CD4-positive, alpha-beta memory T cell (primary cell): ENCODE data around the gene NNT. TPM values are rescaled to one million over a fixed set of nuclear protein-coding genes. Genes with fewer than 3 reads are reported as not detected.

ENCODE experiments used
- CTCF ChIA-PET: fragments of 350-600 bp; sonication (Branson Sonifier 250); formaldehyde crosslinking; loops from one replicate; lab custom pipeline; 2021; ENCODE audit warnings: inconsistent platforms; ENCODE audit not compliant: partially characterized antibody; lab: Charles Lee
- POLR2A ChIA-PET: fragments of 350-600 bp; sonication (Branson Sonifier 250); formaldehyde crosslinking; loops from one replicate; lab custom pipeline; 2021; ENCODE audit not compliant: partially characterized antibody; lab: Charles Lee
- DNase-seq, 5 donors: peaks; one replicate each; pipeline versions ENCODE4 v3.0.0 to v3.0.0-alpha.2; 2020 to 2022; ENCODE audit warnings: mixed read lengths in 1 of 5
- H3K27ac ChIP-seq: one replicate; pipeline ENCODE4 v1.7.0; 2013; ENCODE audit warnings: low read depth, low read length
- H3K27me3 ChIP-seq: 2 replicates; pipeline ENCODE4 v1.7.0; 2013; ENCODE audit warnings: mild to moderate bottlenecking, low read length, moderate library complexity; ENCODE audit not compliant: insufficient read depth
- H3K36me3 ChIP-seq: 2 replicates; pipeline ENCODE4 v1.7.0; 2013; ENCODE audit warnings: mild to moderate bottlenecking, low read length, moderate library complexity; ENCODE audit not compliant: insufficient read depth
- H3K4me1 ChIP-seq: 2 replicates; pipeline ENCODE4 v1.7.0; 2013; ENCODE audit warnings: mild to moderate bottlenecking, low read length, moderate library complexity; ENCODE audit not compliant: insufficient read depth
- H3K4me3 ChIP-seq, 2 donors: one replicate each; pipeline ENCODE4 v1.7.0; 2013; ENCODE audit warnings: low read length in 2 of 2, mild to moderate bottlenecking in 1 of 2
- H3K9me3 ChIP-seq, 2 donors: one replicate each; pipeline ENCODE4 v1.7.0; 2013; ENCODE audit warnings: low read length in 2 of 2, control low read depth in 1 of 2; ENCODE audit not compliant: control insufficient read depth in 1 of 2
- H3K27ac Mint-ChIP-seq, 7 donors: one replicate each; pipeline ENCODE4 v1.8.0; 2020 to 2021; ENCODE audit warnings: mixed read lengths in 7 of 7, mild to moderate bottlenecking in 6 of 7, inconsistent platforms in 3 of 7, moderate library complexity in 3 of 7
- H3K27me3 Mint-ChIP-seq, 2 donors: one replicate each; pipeline ENCODE4 v1.8.0; 2020 to 2021; ENCODE audit warnings: mixed read lengths in 2 of 2
- H3K36me3 Mint-ChIP-seq, 2 donors: one replicate each; pipeline ENCODE4 v1.8.0; 2020 to 2021; ENCODE audit warnings: mixed read lengths in 2 of 2, inconsistent platforms in 1 of 2, mild to moderate bottlenecking in 1 of 2
- H3K4me1 Mint-ChIP-seq, 4 donors: one replicate each; pipeline ENCODE4 v1.8.0; 2020 to 2021; ENCODE audit warnings: mixed read lengths in 4 of 4, mild to moderate bottlenecking in 1 of 4
- H3K4me3 Mint-ChIP-seq, 8 donors: one replicate each; pipeline ENCODE4 v1.8.0; 2020 to 2021; ENCODE audit warnings: mixed read lengths in 8 of 8, mild to moderate bottlenecking in 7 of 8, moderate library complexity in 6 of 8, inconsistent platforms in 3 of 8
- H3K9me3 Mint-ChIP-seq, 8 donors: one replicate each; pipeline ENCODE4 v1.8.0; 2020 to 2021; ENCODE audit warnings: mixed read lengths in 8 of 8, mild to moderate bottlenecking in 5 of 8, inconsistent platforms in 3 of 8, moderate library complexity in 1 of 8
- intact Hi-C: fragments of 100-400 bp; cut with micrococcal nuclease; formaldehyde crosslinking; loops from one replicate; pipeline ENCODE4 v1.15.1; 2023
- polyA plus RNA-seq, 2 donors: library from polyadenylated mRNA; unstranded; fragments of 300-500 nt; fragmentation: Illumina TruSeq; gene quantifications; one replicate each; pipeline ENCODE4 v1.2.3, GENCODE V29; 2021
- total RNA-seq, 2 experiments: library from RNA; stranded (reverse); gene quantifications; one replicate each; pipeline ENCODE4 v1.2.3, GENCODE V29; 2021

NNT gene
- total and polyA plus RNA-seq, 4 experiments from 2014 or later, result 47.0 to 74.7 (median 56.8) TPM

GRCh38 chr5:43646992-43647391, 44.0 kb downstream of the NNT start:
- Mint-ChIP-seq H3K27ac (peak overlapping the region in 1 of 7 donors; percentile 3), H3K4me3 (no peak overlapping the region), H3K4me1 (peaks cover 0 to 6% (median 4%) of the 10 kb centered on the region in 4 donors), H3K9me3 (no peaks in the 10 kb centered on the region), H3K36me3 (peaks cover 36 to 76% of the 10 kb centered on the region in 2 donors), H3K27me3 (no peaks in the 10 kb centered on the region)
- H3K4me1 ChIP-seq, result no peaks in the 10 kb centered on the region
- intact Hi-C loops, result no loop called here
- DNase-seq, result no peak
- no peaks in the 10 kb centered on the region for H3K27me3 ChIP-seq
- ChIA-PET POLR2A (no interaction called here), CTCF (interaction anchor here (1.0 to 4.5 kb wide), 2 partner anchors 16 to 738 kb away, joined by 3 to 27 read pairs; no protein-coding TSS in a partner anchor)
- H3K36me3 ChIP-seq, result peaks cover 33% of the 10 kb centered on the region
- no peak overlapping the region for H3K27ac ChIP-seq
- no peak overlapping the region for H3K4me3 ChIP-seq
- no peaks in the 10 kb centered on the region for H3K9me3 ChIP-seq

- Histone ChIP-seq H3K27me3 (no peaks in the 10 kb centered on the region), H3K9me3 (no peaks in the 10 kb centered on the region), H3K36me3 (peaks cover 39% of the 10 kb centered on the region), H3K4me3 (no peak overlapping the region), H3K27ac (no peak overlapping the region), H3K4me1 (no peaks in the 10 kb centered on the region)
- intact Hi-C loops, result no loop called here
- ChIA-PET POLR2A (no interaction called here), CTCF (interaction anchor here (1.0 to 4.5 kb wide), 2 partner anchors 17 to 739 kb away, joined by 3 to 27 read pairs; no protein-coding TSS in a partner anchor)
- Mint-ChIP-seq H3K27ac (peak overlapping the region in 1 of 7 donors; percentile 10), H3K4me1 (peaks cover 0 to 3% (median 1%) of the 10 kb centered on the region in 4 donors), H3K4me3 (no peak overlapping the region), H3K9me3 (no peaks in the 10 kb centered on the region), H3K27me3 (no peaks in the 10 kb centered on the region), H3K36me3 (peaks cover 41 to 78% of the 10 kb centered on the region in 2 donors)
- DNase-seq, result no peak
Observed at GRCh38 chr5:43647789-43648188, 44.8 kb downstream of the NNT start.

DNA sequence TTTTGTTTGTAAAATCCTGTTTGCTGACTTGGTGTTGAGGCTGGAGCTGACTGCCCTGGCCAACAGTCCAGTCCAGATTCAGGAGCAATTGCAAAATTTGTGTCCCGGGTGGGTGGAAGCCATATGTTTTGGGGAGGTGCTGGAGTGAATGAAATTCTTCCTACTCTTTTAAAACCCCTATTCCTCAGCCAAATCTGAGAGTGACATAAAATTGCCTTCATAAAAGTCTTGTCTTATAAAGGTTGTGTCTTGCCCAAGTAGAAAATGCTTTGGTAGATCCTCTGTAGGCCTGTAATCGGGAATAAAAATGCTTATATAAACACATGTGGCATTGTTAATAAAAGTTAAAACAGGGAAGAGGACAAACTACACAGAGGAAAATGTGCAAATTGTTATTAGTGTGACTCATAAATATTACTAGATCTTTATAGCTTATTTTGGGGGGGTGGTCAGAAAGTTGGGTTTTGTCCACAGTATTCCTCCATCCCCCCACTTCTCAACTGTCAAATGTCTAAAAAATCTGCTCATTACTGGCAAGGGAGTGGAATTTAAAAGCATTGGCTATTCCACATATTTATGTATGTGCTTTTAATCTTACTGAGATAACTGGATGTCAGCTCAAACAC, 45.6 kb downstream of the NNT start:
- Mint-ChIP-seq H3K9me3 (no peaks in the 10 kb centered on the region), H3K4me1 (no peaks in the 10 kb centered on the region), H3K27me3 (no peaks in the 10 kb centered on the region), H3K27ac (peak overlapping the region in 2 of 7 donors; percentile 62 to 82), H3K36me3 (peaks cover 44 to 77% of the 10 kb centered on the region in 2 donors), H3K4me3 (no peak overlapping the region)
- Histone ChIP-seq H3K36me3 (peaks cover 39% of the 10 kb centered on the region), H3K27me3 (no peaks in the 10 kb centered on the region), H3K9me3 (no peaks in the 10 kb centered on the region), H3K4me3 (no peak overlapping the region), H3K27ac (no peak overlapping the region), H3K4me1 (no peaks in the 10 kb centered on the region)
- CTCF ChIA-PET, result no interaction called here
- DNase-seq, result no peak
- POLR2A ChIA-PET, result interaction anchor here (1.0 kb wide), 1 partner anchor 46 kb away, joined by 3 read pairs; no protein-coding TSS in a partner anchor
- intact Hi-C loops, result no loop called here

DNA sequence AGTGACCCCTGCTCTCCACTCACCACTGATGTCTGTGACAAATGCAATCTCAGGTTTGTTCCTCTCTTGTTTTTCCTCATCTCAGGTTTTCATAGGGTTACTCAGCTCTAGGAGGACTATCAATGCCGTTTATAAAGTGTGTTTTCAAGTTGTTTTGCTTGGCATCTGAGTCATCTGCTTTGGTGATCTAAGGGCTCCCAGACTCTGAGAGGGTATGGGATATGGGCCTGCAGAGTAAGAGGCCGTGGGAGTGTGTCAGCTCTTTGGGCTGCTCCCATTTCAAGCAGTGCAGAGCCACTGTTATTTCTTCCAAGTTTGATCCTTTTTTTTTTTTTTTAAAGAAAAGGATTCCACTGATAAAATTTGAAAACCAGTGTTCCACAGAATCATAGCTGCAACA, 46.3 kb downstream of the NNT start:
- no peak overlapping the region for H3K27ac ChIP-seq
- H3K27me3 ChIP-seq, result no peaks in the 10 kb centered on the region
- no peaks in the 10 kb centered on the region for H3K27me3 Mint-ChIP-seq
- H3K4me3 ChIP-seq, result no peak overlapping the region
- peaks cover 47 to 76% of the 10 kb centered on the region in 2 donors for H3K36me3 Mint-ChIP-seq
- H3K9me3 ChIP-seq, result no peaks in the 10 kb centered on the region
- no peak for DNase-seq
- ChIA-PET CTCF (interaction anchor here (1.3 kb wide), 1 partner anchor 18 kb away, joined by 6 read pairs; no protein-coding TSS in a partner anchor), POLR2A (interaction anchor here (1.0 kb wide), 1 partner anchor 47 kb away, joined by 3 read pairs; no protein-coding TSS in a partner anchor)
- peak overlapping the region in 1 of 7 donors; percentile 82 for H3K27ac Mint-ChIP-seq
- H3K4me1 ChIP-seq, result no peaks in the 10 kb centered on the region
- H3K4me1 Mint-ChIP-seq, result no peaks in the 10 kb centered on the region
- H3K4me3 Mint-ChIP-seq, result no peak overlapping the region
- peaks cover 39% of the 10 kb centered on the region for H3K36me3 ChIP-seq
- H3K9me3 Mint-ChIP-seq, result no peaks in the 10 kb centered on the region
- intact Hi-C loops, result no loop called here

GRCh38 chr5:43652537-43653302, 49.7 kb downstream of the NNT start:
- H3K4me3 ChIP-seq, result no peak overlapping the region
- H3K4me1 Mint-ChIP-seq, result no peaks in the 10 kb centered on the region
- no peak overlapping the region for H3K27ac Mint-ChIP-seq
- H3K36me3 Mint-ChIP-seq, result peaks cover 64 to 80% of the 10 kb centered on the region in 2 donors
- no peaks in the 10 kb centered on the region for H3K4me1 ChIP-seq
- no peak overlapping the region for H3K4me3 Mint-ChIP-seq
- no peaks in the 10 kb centered on the region for H3K27me3 Mint-ChIP-seq
- peaks cover 48% of the 10 kb centered on the region for H3K36me3 ChIP-seq
- ChIA-PET POLR2A (no interaction called here), CTCF (interaction anchor here (1.0 to 3.3 kb wide), 3 partner anchors 10 to 32 kb away, joined by 3 to 15 read pairs (median 3); no protein-coding TSS in a partner anchor)
- no peaks in the 10 kb centered on the region for H3K27me3 ChIP-seq
- H3K9me3 ChIP-seq, result no peaks in the 10 kb centered on the region
- no peak for DNase-seq
- H3K27ac ChIP-seq, result no peak overlapping the region
- peaks cover 0 to 1% (median 0%) of the 10 kb centered on the region in 8 donors for H3K9me3 Mint-ChIP-seq
- intact Hi-C loops, result no loop called here

DNA sequence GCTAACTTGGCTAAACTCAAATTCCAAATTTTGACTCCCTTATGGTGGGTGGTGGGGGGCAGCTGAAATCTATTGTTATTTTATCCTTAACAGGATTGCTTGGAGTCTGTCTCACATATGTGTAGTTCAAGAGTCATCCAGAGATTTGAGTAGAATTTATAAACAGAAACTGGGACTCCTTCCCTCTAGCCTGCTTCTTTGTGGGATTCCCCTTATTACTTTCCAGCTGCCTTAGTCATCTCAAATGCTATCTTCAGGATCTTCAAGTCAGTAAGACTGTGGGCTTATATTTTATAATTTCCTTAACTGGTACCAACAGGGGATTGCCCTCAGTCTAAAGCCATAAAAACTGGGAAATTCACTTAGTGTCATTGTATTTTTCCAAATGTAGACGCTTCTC, 55.5 kb downstream of the NNT start:
- H3K27ac ChIP-seq, result no peak overlapping the region
- no peaks in the 10 kb centered on the region for H3K9me3 ChIP-seq
- DNase-seq, result no peak
- no peaks in the 10 kb centered on the region for H3K4me1 ChIP-seq
- CTCF ChIA-PET, result no interaction called here
- peaks cover 0 to 10% (median 1%) of the 10 kb centered on the region in 8 donors for H3K9me3 Mint-ChIP-seq
- no peak overlapping the region for H3K4me3 Mint-ChIP-seq
- no peaks in the 10 kb centered on the region for H3K27me3 ChIP-seq
- peak overlapping the region in 2 of 7 donors; percentile 23 to 60 for H3K27ac Mint-ChIP-seq
- H3K4me1 Mint-ChIP-seq, result peaks cover 0 to 2% (median 0%) of the 10 kb centered on the region in 4 donors
- H3K36me3 ChIP-seq, result peaks cover 14% of the 10 kb centered on the region
- POLR2A ChIA-PET, result interaction anchor here (0.7 kb wide), 1 partner anchor 1146 kb away, joined by 3 read pairs; no protein-coding TSS in a partner anchor
- no peaks in the 10 kb centered on the region for H3K27me3 Mint-ChIP-seq
- intact Hi-C loops, result no loop called here
- H3K36me3 Mint-ChIP-seq, result peaks cover 66 to 76% of the 10 kb centered on the region in 2 donors
- H3K4me3 ChIP-seq, result no peak overlapping the region

- POLR2A ChIA-PET, result no interaction called here
- H3K27me3 Mint-ChIP-seq, result no peaks in the 10 kb centered on the region
- peaks cover 0 to 2% (median 0%) of the 10 kb centered on the region in 4 donors for H3K4me1 Mint-ChIP-seq
- H3K9me3 ChIP-seq, result no peaks in the 10 kb centered on the region
- H3K4me3 Mint-ChIP-seq, result no peak overlapping the region
- H3K9me3 Mint-ChIP-seq, result peaks cover 0 to 10% (median 1%) of the 10 kb centered on the region in 8 donors
- H3K4me3 ChIP-seq, result no peak overlapping the region
- no peaks in the 10 kb centered on the region for H3K4me1 ChIP-seq
- peaks cover 70 to 80% of the 10 kb centered on the region in 2 donors for H3K36me3 Mint-ChIP-seq
- CTCF ChIA-PET, result no interaction called here
- peak overlapping the region in 1 of 7 donors; percentile 42 for H3K27ac Mint-ChIP-seq
- intact Hi-C loops, result no loop called here
- H3K27ac ChIP-seq, result no peak overlapping the region
- no peak for DNase-seq
- H3K36me3 ChIP-seq, result peaks cover 14% of the 10 kb centered on the region
- H3K27me3 ChIP-seq, result no peaks in the 10 kb centered on the region
Observed at GRCh38 chr5:43659075-43659474, 56.1 kb downstream of the NNT start.
